GM12872 (cell line): ENCODE results near the gene PELI2.

Experiments used
- CTCF ChIP-seq: IDR thresholded peaks from 3 replicates; pipeline ENCODE4 v1.5.1; 2011; ENCODE audit warnings: low read depth, mild to moderate bottlenecking, low read length, moderate library complexity; ENCODE audit not compliant: insufficient read depth

The PELI2 gene

DNA sequence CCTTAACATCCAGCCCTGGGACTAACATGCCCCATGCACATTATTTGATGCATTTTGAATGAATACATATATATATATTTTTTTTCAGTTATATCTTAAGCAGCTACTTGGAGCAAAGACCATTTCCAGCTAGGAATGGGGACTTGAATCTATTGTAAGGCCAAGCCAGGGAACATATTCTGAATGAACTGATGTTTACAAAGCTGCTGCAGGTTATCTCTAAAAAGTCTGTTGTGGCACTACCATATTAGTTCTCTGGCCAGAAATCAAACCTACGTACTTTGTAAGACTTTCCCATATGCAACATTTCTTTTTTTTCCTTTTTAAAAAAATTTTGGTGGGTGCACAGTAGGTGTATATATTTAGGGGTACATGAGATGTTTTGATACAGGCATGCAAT is 43.4 kb downstream of the PELI2 start:
- no peak for TF ChIP-seq CTCF

DNA sequence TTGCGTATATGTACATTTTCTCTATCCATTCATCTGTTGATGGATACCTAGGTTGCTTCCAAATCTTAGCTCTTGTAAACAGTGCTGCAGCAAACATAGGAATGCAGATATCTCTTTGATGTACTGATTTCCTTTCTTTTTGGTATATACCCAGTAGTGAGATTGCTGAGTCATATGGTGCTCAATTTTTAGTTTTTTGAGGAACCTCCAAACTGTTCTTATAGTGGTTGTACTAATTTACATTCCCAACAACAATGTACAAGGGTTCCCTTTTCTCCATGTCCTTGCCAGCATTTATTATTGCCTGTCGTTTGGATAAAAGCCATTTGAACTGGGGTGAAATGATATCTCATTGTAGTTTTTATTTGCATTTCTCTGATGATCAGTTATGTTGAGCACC is 44.3 kb downstream of the PELI2 start:
- TF ChIP-seq CTCF: no peak

DNA sequence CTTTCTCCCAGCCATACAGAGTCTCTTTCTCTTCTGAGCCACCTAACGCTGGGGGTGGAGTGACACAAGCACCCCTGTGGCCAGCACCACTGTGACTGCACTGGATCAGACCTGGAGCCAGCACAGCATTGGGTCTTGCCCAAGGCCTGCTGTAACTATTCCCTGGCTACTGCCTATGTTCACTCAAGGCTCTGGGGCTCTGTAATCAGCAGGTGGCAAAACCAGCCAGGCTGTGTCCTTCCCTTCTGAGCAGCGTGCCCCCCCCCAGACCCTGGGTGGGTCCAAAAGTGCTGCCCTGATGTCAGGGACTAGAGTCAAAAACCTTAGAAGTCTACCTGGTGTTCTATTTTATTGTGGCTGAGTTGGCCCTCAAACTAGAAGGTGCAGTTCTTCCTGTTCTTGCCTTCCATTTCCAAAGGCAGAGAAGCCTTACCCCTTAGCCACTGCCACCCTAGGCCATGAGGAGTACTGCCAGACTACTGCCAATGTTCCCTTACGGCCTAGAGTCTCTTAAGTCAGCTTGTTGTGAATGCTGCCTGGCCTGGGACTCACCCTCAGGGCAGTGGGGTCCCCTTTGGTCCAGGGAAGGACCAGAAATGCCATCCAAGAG is 49.9 kb downstream of the PELI2 start:
- TF ChIP-seq CTCF: no peak

DNA sequence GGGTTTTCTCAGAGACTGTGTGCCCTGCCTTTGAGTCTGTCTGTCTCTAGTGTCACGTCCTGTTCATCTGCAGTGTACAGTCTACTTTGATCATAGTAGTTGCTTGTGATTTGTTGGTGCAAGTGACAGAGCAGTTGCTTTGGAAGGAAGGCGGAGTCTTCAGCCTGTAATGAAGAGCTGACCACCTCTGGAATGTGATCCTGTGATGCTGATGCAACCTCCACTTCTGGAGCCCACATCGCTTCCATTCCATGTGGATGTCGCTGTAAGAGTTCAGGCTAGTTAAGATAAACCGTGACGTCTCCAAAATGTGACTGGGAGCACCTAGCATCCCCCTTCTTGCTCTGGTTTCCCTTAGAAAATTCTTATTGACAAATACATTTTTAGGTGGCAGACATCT is 51.8 kb downstream of the PELI2 start:
- TF ChIP-seq CTCF: no peak

- TF ChIP-seq CTCF: no peak
These were observed 52.7 kb downstream of the PELI2 start for GRCh38 chr14:56170877-56171422.

DNA sequence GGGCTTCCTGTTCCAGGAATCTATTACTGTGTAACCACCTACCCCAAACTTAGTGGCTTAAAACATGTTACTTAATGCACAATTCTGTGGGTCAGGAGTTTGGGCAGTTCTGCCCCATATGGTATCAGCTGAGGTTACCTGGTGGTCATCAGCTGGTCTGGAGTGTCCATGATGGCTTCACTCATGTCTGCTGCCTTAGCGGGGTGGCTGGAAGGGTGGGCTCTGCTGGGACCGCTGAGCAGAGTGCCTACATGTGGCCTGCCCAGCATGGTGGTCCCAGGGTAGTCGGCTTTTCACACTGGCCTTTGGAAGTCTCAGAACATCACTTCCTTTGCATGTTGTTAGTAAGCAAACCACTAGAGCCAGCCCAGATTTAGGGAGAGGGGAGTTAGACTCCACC is 53.9 kb downstream of the PELI2 start:
- no peak for TF ChIP-seq CTCF

GRCh38 chr14:56172571-56172971 is 54.4 kb downstream of the PELI2 start:
- TF ChIP-seq CTCF: no peak
